GM18526 (cell line): ENCODE measurements around the gene LRP2BP.

Experiments
- POLR2A ChIP-seq: IDR thresholded peaks from 3 replicates; pipeline ENCODE4 v1.6.1; 2011; ENCODE audit not compliant: insufficient read length; ENCODE audit errors: extremely low read depth

LRP2BP gene

GRCh38 chr4:185352741-185353140, 43.0 kb downstream of the LRP2BP start:
- TF ChIP-seq POLR2A: no peak

GRCh38 chr4:185352202-185352601, 43.5 kb downstream of the LRP2BP start:
- TF ChIP-seq POLR2A: no peak

- no peak for TF ChIP-seq POLR2A
These were observed 44.0 kb downstream of the LRP2BP start for GRCh38 chr4:185351691-185352090.

GRCh38 chr4:185346975-185347601, 48.6 kb downstream of the LRP2BP start:
- TF ChIP-seq POLR2A: no peak

GRCh38 chr4:185344743-185345538, 50.8 kb downstream of the LRP2BP start:
- no peak for TF ChIP-seq POLR2A

GRCh38 chr4:185343726-185344581, 51.8 kb downstream of the LRP2BP start:
- no peak for TF ChIP-seq POLR2A

GRCh38 chr4:185341841-185342240, 53.9 kb downstream of the LRP2BP start:
- TF ChIP-seq POLR2A: no peak

- no peak for TF ChIP-seq POLR2A
These were observed 54.3 kb downstream of the LRP2BP start for GRCh38 chr4:185341377-185341776.

GRCh38 chr4:185339941-185340340, 55.8 kb downstream of the LRP2BP start:
- no peak for TF ChIP-seq POLR2A

- no peak for TF ChIP-seq POLR2A
These were observed 60.1 kb downstream of the LRP2BP start for GRCh38 chr4:185335579-185335978.

- TF ChIP-seq POLR2A: no peak
These were observed 61.4 kb downstream of the LRP2BP start for GRCh38 chr4:185334326-185334725.

- TF ChIP-seq POLR2A: no peak
These were observed 62.9 kb downstream of the LRP2BP start for GRCh38 chr4:185332575-185333464.

GRCh38 chr4:185328586-185328985, 67.1 kb downstream of the LRP2BP start:
- no peak for TF ChIP-seq POLR2A

GRCh38 chr4:185323606-185324005, 72.1 kb downstream of the LRP2BP start:
- TF ChIP-seq POLR2A: no peak

GRCh38 chr4:185322803-185323202, 72.9 kb downstream of the LRP2BP start:
- TF ChIP-seq POLR2A: no peak
